Loucy (cell line): Measurements from ENCODE around the gene TXNRD1.

Source experiments
- H2AFZ ChIP-seq: fragments of 200-600 bp; sonication (generic); 2 replicates; pipeline ENCODE4 v1.6.0; 2016; ENCODE audit warnings: antibody characterized with exemption, mild to moderate bottlenecking, low read length, moderate library complexity
- H3F3A ChIP-seq: fragments of 200-600 bp; 2 replicates; pipeline ENCODE4 v1.6.0; 2016; ENCODE audit warnings: antibody characterized with exemption, low read depth, mild to moderate bottlenecking
- H3K27me3 ChIP-seq: fragments of 200-600 bp; sonication (generic); 2 replicates; pipeline ENCODE4 v1.6.1; 2014; ENCODE audit warnings: low read length, mild to moderate bottlenecking; ENCODE audit not compliant: insufficient read depth, poor library complexity, severe bottlenecking
- H3K36me3 ChIP-seq: fragments of 200-600 bp; sonication (generic); 2 replicates; pipeline ENCODE4 v1.6.1; 2016; ENCODE audit warnings: low read length; ENCODE audit not compliant: insufficient read depth
- H3K4me1 ChIP-seq: fragments of 200-600 bp; sonication (generic); 2 replicates; pipeline ENCODE4 v1.5.1; 2014; ENCODE audit warnings: low read length, mild to moderate bottlenecking; ENCODE audit not compliant: insufficient read depth, poor library complexity, severe bottlenecking
- H3K4me2 ChIP-seq: fragments of 200-600 bp; sonication (generic); 2 replicates; pipeline ENCODE4 v1.6.0; 2014; ENCODE audit warnings: antibody characterized with exemption, low read length, low read depth, mild to moderate bottlenecking; ENCODE audit not compliant: poor library complexity, severe bottlenecking
- H3K4me3 ChIP-seq: fragments of 200-600 bp; sonication (generic); 2 replicates; pipeline ENCODE4 v1.5.1; 2014; ENCODE audit warnings: low read length, mild to moderate bottlenecking, mixed read lengths; ENCODE audit not compliant: poor library complexity, severe bottlenecking
- H3K79me2 ChIP-seq: fragments of 200-600 bp; sonication (generic); 2 replicates; pipeline ENCODE4 v1.6.1; 2014; ENCODE audit warnings: low read length; ENCODE audit not compliant: insufficient read depth
- H3K9ac ChIP-seq: fragments of 200-600 bp; sonication (generic); 2 replicates; pipeline ENCODE4 v1.6.0; 2014; ENCODE audit warnings: mild to moderate bottlenecking, low read depth, low read length, moderate library complexity; ENCODE audit not compliant: poor library complexity, severe bottlenecking
- H3K9me2 ChIP-seq: fragments of 200-600 bp; sonication (generic); replicated peaks from 2 replicates; pipeline ENCODE4 v1.6.1; 2016; ENCODE audit warnings: low read depth, low read length, mixed read lengths
- H3K9me3 ChIP-seq: fragments of 200-600 bp; sonication (generic); 2 replicates; pipeline ENCODE4 v1.6.1; 2014; ENCODE audit warnings: mild to moderate bottlenecking, antibody characterized with exemption, low read length, low read depth; ENCODE audit not compliant: insufficient read depth
- H4K20me1 ChIP-seq: fragments of 200-600 bp; sonication (generic); 2 replicates; pipeline ENCODE4 v1.6.0; 2014; ENCODE audit warnings: antibody characterized with exemption, low read length, mild to moderate bottlenecking; ENCODE audit not compliant: insufficient read depth, poor library complexity, severe bottlenecking
- EZH2phosphoT487 ChIP-seq: fragments of 200-600 bp; IDR thresholded peaks from 2 replicates; pipeline ENCODE4 v1.6.1; 2018; ENCODE audit warnings: antibody characterized with exemption, mild to moderate bottlenecking, moderate library complexity, borderline replicate concordance
- TF ChIP-seq, protein P1 (sequence below): fragments of 200-600 bp; sonication (generic); conservative IDR thresholded peaks from 2 replicates; pipeline ENCODE4 v1.5.1; 2014; ENCODE audit warnings: mild to moderate bottlenecking, antibody characterized with exemption, low read length

TXNRD1 gene

DNA sequence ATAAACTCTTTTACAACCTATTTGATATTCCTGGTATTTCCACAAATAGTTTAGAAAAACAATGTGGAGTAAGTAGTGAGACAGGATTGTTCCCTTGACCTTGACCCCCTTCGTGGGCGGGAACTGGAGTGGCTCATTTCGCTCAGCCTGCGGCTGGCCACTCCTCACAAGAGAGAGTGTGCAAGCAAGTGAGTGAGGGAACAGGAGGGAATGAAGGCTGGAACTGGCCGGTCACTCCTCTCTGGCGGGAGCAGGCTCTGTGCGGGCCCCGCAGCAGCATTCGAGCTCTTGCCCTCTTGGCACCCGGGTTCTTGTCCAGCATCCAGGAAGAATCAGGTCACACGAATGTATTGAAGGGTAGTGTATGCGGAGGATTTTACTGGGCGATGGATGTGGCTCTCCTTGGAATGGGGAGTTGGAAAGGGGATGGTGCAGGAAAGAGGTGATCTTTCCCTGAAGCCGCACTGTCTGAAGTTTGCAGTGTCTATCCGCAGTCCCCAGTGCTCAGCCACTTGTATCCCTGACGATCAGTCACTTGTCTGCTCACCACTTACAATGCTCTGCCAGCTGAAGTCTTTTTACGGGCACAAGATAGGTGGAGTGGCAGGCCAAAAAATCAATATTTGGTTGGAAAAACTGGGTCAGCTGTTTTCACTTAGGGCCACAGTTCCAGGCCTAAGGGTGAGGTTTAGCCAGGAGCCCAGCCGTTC lies 28.0 kb upstream of the TXNRD1 start:
- H3K4me1 ChIP-seq: no peaks in the 10 kb centered on the region

DNA sequence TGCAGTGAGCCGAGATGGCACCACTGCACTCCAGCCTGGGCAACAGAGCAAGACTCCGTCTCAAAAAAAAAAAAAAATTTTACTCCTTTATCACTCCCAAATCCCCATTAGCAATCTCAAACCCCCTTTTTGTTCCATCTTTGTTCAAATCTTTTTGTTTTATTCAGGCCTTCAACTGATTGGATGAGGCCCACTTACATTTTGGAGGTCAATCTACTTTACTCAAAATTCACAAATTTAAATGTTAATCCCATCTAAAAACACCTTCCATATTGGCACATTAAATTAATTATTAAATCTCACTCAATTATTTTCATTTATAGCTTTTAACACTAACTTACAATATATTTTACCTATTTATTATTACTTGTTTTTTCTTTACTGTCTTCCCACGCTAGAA lies 27.0 kb upstream of the TXNRD1 start:
- Histone ChIP-seq H3K9me3 (no peaks in the 10 kb centered on the region; the same call in 1 of the 2 replicates), H3K79me2 (no peaks in the 10 kb centered on the region), H2AFZ (no peak overlapping the region), H3K9ac (no peak overlapping the region), H3K4me2 (no peak overlapping the region), H4K20me1 (no peaks in the 10 kb centered on the region), H3F3A (no peaks in the 10 kb centered on the region), H3K4me1 (no peaks in the 10 kb centered on the region), H3K27me3 (no peaks in the 10 kb centered on the region), H3K36me3 (no peaks in the 10 kb centered on the region), H3K4me3 (no peak overlapping the region), H3K9me2 (no peaks in the 10 kb centered on the region)
- TF ChIP-seq EZH2phosphoT487: no peak
- TF ChIP-seq, protein P1, sequence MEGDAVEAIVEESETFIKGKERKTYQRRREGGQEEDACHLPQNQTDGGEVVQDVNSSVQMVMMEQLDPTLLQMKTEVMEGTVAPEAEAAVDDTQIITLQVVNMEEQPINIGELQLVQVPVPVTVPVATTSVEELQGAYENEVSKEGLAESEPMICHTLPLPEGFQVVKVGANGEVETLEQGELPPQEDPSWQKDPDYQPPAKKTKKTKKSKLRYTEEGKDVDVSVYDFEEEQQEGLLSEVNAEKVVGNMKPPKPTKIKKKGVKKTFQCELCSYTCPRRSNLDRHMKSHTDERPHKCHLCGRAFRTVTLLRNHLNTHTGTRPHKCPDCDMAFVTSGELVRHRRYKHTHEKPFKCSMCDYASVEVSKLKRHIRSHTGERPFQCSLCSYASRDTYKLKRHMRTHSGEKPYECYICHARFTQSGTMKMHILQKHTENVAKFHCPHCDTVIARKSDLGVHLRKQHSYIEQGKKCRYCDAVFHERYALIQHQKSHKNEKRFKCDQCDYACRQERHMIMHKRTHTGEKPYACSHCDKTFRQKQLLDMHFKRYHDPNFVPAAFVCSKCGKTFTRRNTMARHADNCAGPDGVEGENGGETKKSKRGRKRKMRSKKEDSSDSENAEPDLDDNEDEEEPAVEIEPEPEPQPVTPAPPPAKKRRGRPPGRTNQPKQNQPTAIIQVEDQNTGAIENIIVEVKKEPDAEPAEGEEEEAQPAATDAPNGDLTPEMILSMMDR: no peak

More for the DNA sequence above, 28.0 kb upstream of the TXNRD1 start:
- Histone ChIP-seq H4K20me1 (no peaks in the 10 kb centered on the region), H3K36me3 (no peaks in the 10 kb centered on the region), H3K79me2 (no peaks in the 10 kb centered on the region), H3K27me3 (no peaks in the 10 kb centered on the region), H3K4me3 (no peak overlapping the region), H3F3A (no peaks in the 10 kb centered on the region), H3K4me2 (no peak overlapping the region), H2AFZ (0 out of 2 replicates have a peak overlapping the region, but pooled peaks have one; percentile 52), H3K9ac (no peak overlapping the region), H3K9me2 (no peaks in the 10 kb centered on the region), H3K9me3 (no peaks in the 10 kb centered on the region; the same call in 1 of the 2 replicates)
- TF ChIP-seq, protein P1: no peak
- no peak for TF ChIP-seq EZH2phosphoT487

DNA sequence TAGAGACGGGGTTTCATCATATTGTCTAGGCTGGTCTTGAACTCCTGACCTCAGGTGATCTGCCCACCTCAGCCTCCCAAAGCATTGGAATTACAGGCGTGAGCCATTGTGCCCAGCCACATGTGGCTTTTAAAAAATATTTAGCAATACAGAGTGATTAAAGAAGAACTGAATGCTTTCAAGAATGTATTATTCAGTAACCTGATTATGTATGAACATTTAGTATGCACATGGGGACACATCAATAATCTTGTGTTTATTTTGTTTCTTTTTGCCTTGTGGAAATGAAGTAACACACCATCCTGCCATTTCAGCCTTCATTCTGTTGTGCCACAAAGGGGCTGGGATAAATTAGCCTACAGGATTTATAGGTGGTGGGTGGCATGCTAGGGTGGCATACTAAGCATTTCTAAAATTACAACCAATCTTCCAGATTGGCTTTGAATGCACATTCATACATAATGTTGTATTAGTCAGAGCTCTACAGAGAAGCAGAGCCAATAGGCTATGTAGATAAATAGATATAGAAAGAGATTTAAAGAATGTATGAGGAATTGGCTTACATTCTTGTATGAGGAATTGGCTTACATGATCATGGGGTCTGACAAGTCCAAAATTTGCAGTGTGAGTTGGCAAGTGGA lies 25.5 kb upstream of the TXNRD1 start:
- Histone ChIP-seq H3K4me3 (no peak overlapping the region), H3K27me3 (no peaks in the 10 kb centered on the region), H3K9ac (no peak overlapping the region), H3K4me2 (no peak overlapping the region), H3K36me3 (no peaks in the 10 kb centered on the region), H3K9me2 (no peaks in the 10 kb centered on the region), H4K20me1 (no peaks in the 10 kb centered on the region), H3K79me2 (no peaks in the 10 kb centered on the region), H3F3A (no peaks in the 10 kb centered on the region), H3K9me3 (no peaks in the 10 kb centered on the region), H2AFZ (no peak overlapping the region), H3K4me1 (no peaks in the 10 kb centered on the region)
- TF ChIP-seq, protein P1: no peak
- no peak for TF ChIP-seq EZH2phosphoT487
